SU-DHL-6 (cell line): Measurements from ENCODE around the gene IZUMO4.

Experiments
- H2AFZ ChIP-seq: fragments of 200-600 bp; sonication (generic); 2 replicates; pipeline ENCODE4 v1.6.1; 2014; ENCODE audit warnings: low read depth, mild to moderate bottlenecking, moderate library complexity, mixed read lengths, antibody characterized with exemption, low read length; ENCODE audit not compliant: severe bottlenecking
- H3F3A ChIP-seq: fragments of 200-600 bp; shearing (Covaris generic); 2 replicates; pipeline ENCODE4 v1.6.0; 2016; ENCODE audit warnings: antibody characterized with exemption, mild to moderate bottlenecking; ENCODE audit not compliant: insufficient read depth
- H3K27ac ChIP-seq: fragments of 200-600 bp; sonication (generic); 2 replicates; pipeline ENCODE4 v1.5.1; 2016; ENCODE audit warnings: low read depth, mild to moderate bottlenecking, low read length, moderate library complexity, mixed read lengths
- H3K27me3 ChIP-seq: fragments of 200-600 bp; sonication (generic), shearing (Covaris generic); 2 replicates; pipeline ENCODE4 v1.6.0; 2014; ENCODE audit warnings: mild to moderate bottlenecking, low read length
- H3K36me3 ChIP-seq: fragments of 200-600 bp; sonication (generic); 2 replicates; pipeline ENCODE4 v1.6.1; 2014; ENCODE audit warnings: mild to moderate bottlenecking, low read length, mixed read lengths
- H3K4me2 ChIP-seq: fragments of 300-600, 200-600 bp; shearing (Covaris generic), sonication (generic); 2 replicates; pipeline ENCODE4 v1.6.0; 2014; ENCODE audit warnings: low read length, low read depth, mild to moderate bottlenecking; ENCODE audit not compliant: poor library complexity, severe bottlenecking
- H3K4me3 ChIP-seq: fragments of 200-600 bp; sonication (generic); 2 replicates; pipeline ENCODE4 v1.5.1; 2014; ENCODE audit warnings: antibody characterized with exemption, low read length, mild to moderate bottlenecking, mixed read lengths; ENCODE audit not compliant: insufficient read depth, poor library complexity, severe bottlenecking
- H3K79me2 ChIP-seq: fragments of 200-600 bp; sonication (generic); 2 replicates; pipeline ENCODE4 v1.6.1; 2014; ENCODE audit warnings: mild to moderate bottlenecking, low read length, moderate library complexity; ENCODE audit not compliant: insufficient read depth
- H3K9ac ChIP-seq: fragments of 200-600 bp; sonication (generic); 2 replicates; pipeline ENCODE4 v1.7.0; 2014; ENCODE audit warnings: mild to moderate bottlenecking, low read length
- H3K9me2 ChIP-seq: fragments of 200-600 bp; sonication (generic); replicated peaks from 2 replicates; pipeline ENCODE4 v1.6.1; 2014; ENCODE audit warnings: low read length; ENCODE audit not compliant: insufficient read depth
- H3K9me3 ChIP-seq: fragments of 200-600 bp; sonication (generic); 2 replicates; pipeline ENCODE4 v1.6.1; 2014; ENCODE audit warnings: low read length, mixed read lengths; ENCODE audit not compliant: insufficient read depth
- H4K20me1 ChIP-seq: fragments of 200-600 bp; sonication (generic); 2 replicates; pipeline ENCODE4 v1.6.1; 2014; ENCODE audit warnings: low read depth, mild to moderate bottlenecking, antibody characterized with exemption, low read length, moderate library complexity, mixed read lengths
- CTCF ChIP-seq: fragments of 200-600 bp; sonication (generic); IDR thresholded peaks from one replicate; pipeline ENCODE4 v1.5.1; 2017; ENCODE audit warnings: antibody characterized with exemption, mild to moderate bottlenecking, low read length, moderate library complexity; ENCODE audit not compliant: insufficient read depth, poor library complexity, severe bottlenecking
- EZH2phosphoT487 ChIP-seq: fragments of 200-600 bp; sonication (generic), shearing (Covaris generic); conservative IDR thresholded peaks from 2 replicates; pipeline ENCODE4 v1.6.1; 2018; ENCODE audit warnings: mild to moderate bottlenecking, antibody characterized with exemption, low read length, moderate library complexity, mixed read lengths

IZUMO4 gene

GRCh38 chr19:2050349-2050990 is 46.2 kb upstream of the IZUMO4 start:
- peak overlapping the region; percentile 89 for H3K9ac ChIP-seq
- H3K27me3 ChIP-seq = no peaks in the 10 kb centered on the region
- no peaks in the 10 kb centered on the region for H3K36me3 ChIP-seq
- H3K27ac ChIP-seq = peak overlapping the region; percentile 71
- TF ChIP-seq CTCF = no peak
- TF ChIP-seq EZH2phosphoT487 = no peak
- peaks cover 27% of the 10 kb centered on the region for H3F3A ChIP-seq
- H2AFZ ChIP-seq = no peak overlapping the region
- H3K9me3 ChIP-seq = no peaks in the 10 kb centered on the region
- H3K79me2 ChIP-seq = peaks cover 42% of the 10 kb centered on the region
- peak overlapping the region; percentile 81 for H3K4me3 ChIP-seq
- no peaks in the 10 kb centered on the region; the same call in 1 of the 2 replicates for H4K20me1 ChIP-seq
- H3K9me2 ChIP-seq = no peaks in the 10 kb centered on the region
- peak overlapping the region; percentile 70 for H3K4me2 ChIP-seq

- Histone ChIP-seq H3K36me3 (no peaks in the 10 kb centered on the region), H4K20me1 (no peaks in the 10 kb centered on the region; the same call in 1 of the 2 replicates), H3K4me3 (peak within 1 kb of the TSS; percentile 81), H3F3A (peaks cover 27% of the 10 kb centered on the region), H3K4me2 (peak within 1 kb of the TSS; percentile 70), H3K27me3 (no peaks in the 10 kb centered on the region), H3K9ac (peak within 1 kb of the TSS; percentile 89), H2AFZ (no peak within 1 kb of the TSS), H3K79me2 (peaks cover 42% of the 10 kb centered on the region), H3K27ac (peak within 1 kb of the TSS; percentile 94), H3K9me3 (no peaks in the 10 kb centered on the region), H3K9me2 (no peaks in the 10 kb centered on the region)
- TF ChIP-seq EZH2phosphoT487 (no peak), CTCF (peak; percentile 32)
These were observed 45.5 kb upstream of the IZUMO4 start, which contains the start of gene MKNK2 for GRCh38 chr19:2050991-2051772. Gene MKNK2 (minus strand): TSS chr19:2051244. CDS start chr19:2050851, 393 bp downstream.

- Histone ChIP-seq H3K36me3 (no peaks in the 10 kb centered on the region), H3K4me2 (peak overlapping the region; percentile 52), H3K9ac (peak overlapping the region; percentile 42), H3F3A (peaks cover 27% of the 10 kb centered on the region), H2AFZ (no peak overlapping the region), H3K9me3 (no peaks in the 10 kb centered on the region), H4K20me1 (no peaks in the 10 kb centered on the region; the same call in 1 of the 2 replicates), H3K9me2 (no peaks in the 10 kb centered on the region), H3K79me2 (peaks cover 37% of the 10 kb centered on the region), H3K27ac (peak overlapping the region; percentile 94), H3K4me3 (no peak overlapping the region), H3K27me3 (no peaks in the 10 kb centered on the region)
- TF ChIP-seq CTCF (no peak), EZH2phosphoT487 (no peak)
These were observed 44.7 kb upstream of the IZUMO4 start for GRCh38 chr19:2051773-2052704.
